K562 (cell line): ENCODE measurements around the gene TUT1. TPM values are rescaled to one million over a fixed set of nuclear protein-coding genes. Genes with fewer than 3 reads are reported as not detected.

ENCODE experiments used
- CC2D1A ChIP-seq: fragments of 450-650 bp; IDR thresholded peaks from 2 replicates; pipeline ENCODE4 v1.6.1; 2017; ENCODE audit warnings: mild to moderate bottlenecking
- CHD4 ChIP-seq: fragments of 200-600 bp; sonication (generic); IDR thresholded peaks from 3 replicates; pipeline ENCODE4 v1.6.1; 2012; ENCODE audit warnings: low read depth, mild to moderate bottlenecking, mixed read lengths, low read length, inconsistent platforms; ENCODE audit not compliant: insufficient read depth, insufficient replicate concordance, poor library complexity, severe bottlenecking
- EP300 ChIP-seq: IDR thresholded peaks from 2 replicates; pipeline ENCODE4 v1.6.1; 2012; ENCODE audit warnings: low read length, improper control_type of control experiment
- GABPB1 ChIP-seq: sonication (generic); formaldehyde crosslinking; IDR thresholded peaks from 2 replicates; pipeline ENCODE4 v1.8.0; 2022; ENCODE audit warnings: mild to moderate bottlenecking, missing genetic modification reagents
- HCFC1 ChIP-seq: IDR thresholded peaks from 2 replicates; pipeline ENCODE4 v1.6.1; 2012; ENCODE audit warnings: low read depth, low read length, improper control_type of control experiment
- MXI1 ChIP-seq: IDR thresholded peaks from 2 replicates; pipeline ENCODE4 v1.6.1; 2011; ENCODE audit warnings: low read depth, mild to moderate bottlenecking, improper control_type of control experiment, low read length
- NFIC ChIP-seq: fragments of 450-650 bp; IDR thresholded peaks from 2 replicates; pipeline ENCODE4 v1.6.1; 2017; ENCODE audit warnings: mild to moderate bottlenecking, inconsistent platforms
- NFYB ChIP-seq: IDR thresholded peaks from 2 replicates; pipeline ENCODE4 v1.6.1; 2011; ENCODE audit warnings: mild to moderate bottlenecking, moderate library complexity; ENCODE audit not compliant: insufficient read length; ENCODE audit errors: extremely low read depth
- NR2C2 ChIP-seq, 2 experiments: fragments of 200-800 bp in 1 of 2; sonication (Bioruptor generic) in 1 of 2; sonication (generic) in 1 of 2; formaldehyde crosslinking in 1 of 2; IDR thresholded peaks; 2 replicates each; pipeline versions ENCODE4 v1.6.1 to v1.8.0; 2016 to 2022; ENCODE audit warnings: mild to moderate bottlenecking in 1 of 2, missing compliant biosample characterization in 1 of 2, missing genetic modification characterization in 1 of 2, missing genetic modification reagents in 1 of 2
- PML ChIP-seq: IDR thresholded peaks from 2 replicates; pipeline ENCODE4 v1.6.1; 2012; ENCODE audit warnings: low read length, inconsistent platforms
- RB1 ChIP-seq: fragments of 450-650 bp; IDR thresholded peaks from 2 replicates; pipeline ENCODE4 v1.6.1; 2017; ENCODE audit warnings: low read depth, mild to moderate bottlenecking
- RBFOX2 ChIP-seq: fragments of 200-400 bp; formaldehyde crosslinking; IDR thresholded peaks from 2 replicates; pipeline ENCODE4 v1.6.1; 2017; ENCODE audit warnings: low read depth, mild to moderate bottlenecking, low read length, moderate library complexity
- RNF2 ChIP-seq: sonication (generic); IDR thresholded peaks from 2 replicates; pipeline ENCODE4 v1.6.1; 2016
- ZFP1 ChIP-seq: fragments of 450-650 bp; formaldehyde crosslinking; IDR thresholded peaks from 2 replicates; pipeline ENCODE4 v1.4.0; 2020; ENCODE audit warnings: mild to moderate bottlenecking, mixed read lengths
- polyA plus RNA-seq, 8 experiments: library from polyadenylated mRNA; depleted of rRNA in 4 of 8; stranded (reverse) in 5 of 8; unstranded in 3 of 8; fragments of >200 nt; fragmentation: Nextera tagmentation in 2 of 8; fragmentation: Illumina TruSeq in 1 of 8; extraction: Ambion mirVana in 2 of 8; extraction: Trizol in 1 of 8; gene quantifications; 2 replicates each; pipeline versions ENCODE4 v1.2.1 to v1.2.3, GENCODE V29; 2011 to 2014; ENCODE audit warnings: inconsistent platforms in 1 of 8, missing spikeins in 1 of 8
- total RNA-seq, 7 experiments: library from RNA; depleted of rRNA in 6 of 7; stranded (reverse); fragments of >200 nt in 6 of 7; fragmentation: Illumina TruSeq in 2 of 7; extraction: Trizol in 2 of 7; gene quantifications; 2 replicates each; pipeline versions ENCODE4 v1.2.1 to v1.2.3, GENCODE V29; 2011 to 2021; ENCODE audit warnings: low replicate concordance in 1 of 7
- TF ChIP-seq, protein P1 (sequence below), 2 experiments: IDR thresholded peaks; 2 replicates each; pipeline ENCODE4 v1.6.1; 2012; ENCODE audit warnings: improper control_type of control experiment in 2 of 2, low read depth in 2 of 2, low read length in 2 of 2, borderline replicate concordance in 1 of 2
- TF ChIP-seq, protein P2 (sequence below): sonication (generic); formaldehyde crosslinking; IDR thresholded peaks from 2 replicates; pipeline ENCODE4 v1.8.0; 2022; ENCODE audit warnings: mild to moderate bottlenecking, missing genetic modification reagents
- TF ChIP-seq, protein P3 (sequence below): fragments of 450-650 bp; formaldehyde crosslinking; IDR thresholded peaks from 2 replicates; pipeline ENCODE4 v1.4.0; 2022; ENCODE audit warnings: missing genetic modification characterization
- TF ChIP-seq, protein P4 (sequence below): sonication (generic); formaldehyde crosslinking; IDR thresholded peaks from 2 replicates; pipeline ENCODE4 v1.8.1; 2023; ENCODE audit warnings: mild to moderate bottlenecking, missing genetic modification reagents
- TF ChIP-seq, protein P5 (sequence below): fragments of 250-450 bp; sonication (Bioruptor Pico); IDR thresholded peaks from 2 replicates; pipeline ENCODE4 v1.5.0; 2021

The TUT1 gene
- total and polyA plus RNA-seq, 9 of the 15 experiments (the other 6 are each of a cell fraction or from before 2014, with no cell fraction given), result 0.66 to 44.3 (median 15.7) TPM

DNA sequence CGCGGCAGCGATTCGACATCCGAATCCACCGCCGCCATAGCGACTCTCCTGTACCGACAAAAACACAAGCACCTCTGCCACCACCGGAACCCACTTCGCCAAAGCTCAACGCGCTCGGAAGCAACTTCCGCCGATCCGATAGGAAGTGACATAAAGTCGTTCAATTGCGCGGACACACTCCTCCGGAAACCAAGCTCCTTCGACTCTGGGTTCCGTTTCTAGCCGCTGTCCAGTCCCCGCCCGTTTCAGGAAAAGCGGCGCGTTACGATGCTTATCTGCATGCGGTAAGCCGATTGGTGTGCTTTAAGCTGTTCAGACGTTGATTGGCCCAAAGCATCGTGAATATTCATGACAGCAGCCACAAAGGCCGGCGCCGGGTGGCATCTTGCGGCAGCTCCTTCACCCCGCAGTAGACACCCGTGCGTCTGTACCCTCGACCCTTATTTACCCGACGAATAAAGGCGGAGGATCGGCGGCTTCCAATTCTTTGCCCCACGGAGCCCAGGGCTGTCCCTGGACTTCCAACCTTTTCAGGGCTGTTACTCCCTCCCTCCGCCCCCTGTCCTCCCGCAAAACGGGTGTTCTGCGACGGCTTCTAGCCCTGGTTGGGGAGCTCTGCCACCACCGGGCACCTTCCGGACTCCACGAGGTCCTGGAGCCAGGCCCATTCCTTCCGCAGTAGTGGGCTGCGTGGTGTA lies at the start of gene TUT1 (continued):
- TF ChIP-seq, protein P1, sequence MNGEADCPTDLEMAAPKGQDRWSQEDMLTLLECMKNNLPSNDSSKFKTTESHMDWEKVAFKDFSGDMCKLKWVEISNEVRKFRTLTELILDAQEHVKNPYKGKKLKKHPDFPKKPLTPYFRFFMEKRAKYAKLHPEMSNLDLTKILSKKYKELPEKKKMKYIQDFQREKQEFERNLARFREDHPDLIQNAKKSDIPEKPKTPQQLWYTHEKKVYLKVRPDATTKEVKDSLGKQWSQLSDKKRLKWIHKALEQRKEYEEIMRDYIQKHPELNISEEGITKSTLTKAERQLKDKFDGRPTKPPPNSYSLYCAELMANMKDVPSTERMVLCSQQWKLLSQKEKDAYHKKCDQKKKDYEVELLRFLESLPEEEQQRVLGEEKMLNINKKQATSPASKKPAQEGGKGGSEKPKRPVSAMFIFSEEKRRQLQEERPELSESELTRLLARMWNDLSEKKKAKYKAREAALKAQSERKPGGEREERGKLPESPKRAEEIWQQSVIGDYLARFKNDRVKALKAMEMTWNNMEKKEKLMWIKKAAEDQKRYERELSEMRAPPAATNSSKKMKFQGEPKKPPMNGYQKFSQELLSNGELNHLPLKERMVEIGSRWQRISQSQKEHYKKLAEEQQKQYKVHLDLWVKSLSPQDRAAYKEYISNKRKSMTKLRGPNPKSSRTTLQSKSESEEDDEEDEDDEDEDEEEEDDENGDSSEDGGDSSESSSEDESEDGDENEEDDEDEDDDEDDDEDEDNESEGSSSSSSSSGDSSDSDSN (IDR thresholded peaks at IDR 0.05; ENCODE audit: borderline replicate concordance in 1 of 2, low read depth in 2 of 2, low read length in 2 of 2), result 0 out of 4 replicates have a peak, but pooled peaks of 1 of the 2 experiments have one; percentile 47
- TF ChIP-seq, protein P2, sequence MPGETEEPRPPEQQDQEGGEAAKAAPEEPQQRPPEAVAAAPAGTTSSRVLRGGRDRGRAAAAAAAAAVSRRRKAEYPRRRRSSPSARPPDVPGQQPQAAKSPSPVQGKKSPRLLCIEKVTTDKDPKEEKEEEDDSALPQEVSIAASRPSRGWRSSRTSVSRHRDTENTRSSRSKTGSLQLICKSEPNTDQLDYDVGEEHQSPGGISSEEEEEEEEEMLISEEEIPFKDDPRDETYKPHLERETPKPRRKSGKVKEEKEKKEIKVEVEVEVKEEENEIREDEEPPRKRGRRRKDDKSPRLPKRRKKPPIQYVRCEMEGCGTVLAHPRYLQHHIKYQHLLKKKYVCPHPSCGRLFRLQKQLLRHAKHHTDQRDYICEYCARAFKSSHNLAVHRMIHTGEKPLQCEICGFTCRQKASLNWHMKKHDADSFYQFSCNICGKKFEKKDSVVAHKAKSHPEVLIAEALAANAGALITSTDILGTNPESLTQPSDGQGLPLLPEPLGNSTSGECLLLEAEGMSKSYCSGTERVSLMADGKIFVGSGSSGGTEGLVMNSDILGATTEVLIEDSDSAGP (CRISPR knock-in tag), result no peak
- TF ChIP-seq RBFOX2, result peak; percentile 94
- TF ChIP-seq, protein P3, sequence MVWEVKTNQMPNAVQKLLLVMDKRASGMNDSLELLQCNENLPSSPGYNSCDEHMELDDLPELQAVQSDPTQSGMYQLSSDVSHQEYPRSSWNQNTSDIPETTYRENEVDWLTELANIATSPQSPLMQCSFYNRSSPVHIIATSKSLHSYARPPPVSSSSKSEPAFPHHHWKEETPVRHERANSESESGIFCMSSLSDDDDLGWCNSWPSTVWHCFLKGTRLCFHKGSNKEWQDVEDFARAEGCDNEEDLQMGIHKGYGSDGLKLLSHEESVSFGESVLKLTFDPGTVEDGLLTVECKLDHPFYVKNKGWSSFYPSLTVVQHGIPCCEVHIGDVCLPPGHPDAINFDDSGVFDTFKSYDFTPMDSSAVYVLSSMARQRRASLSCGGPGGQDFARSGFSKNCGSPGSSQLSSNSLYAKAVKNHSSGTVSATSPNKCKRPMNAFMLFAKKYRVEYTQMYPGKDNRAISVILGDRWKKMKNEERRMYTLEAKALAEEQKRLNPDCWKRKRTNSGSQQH (CRISPR knock-in tag), result no peak
- peak; percentile 94 for TF ChIP-seq RB1
- TF ChIP-seq, protein P4, sequence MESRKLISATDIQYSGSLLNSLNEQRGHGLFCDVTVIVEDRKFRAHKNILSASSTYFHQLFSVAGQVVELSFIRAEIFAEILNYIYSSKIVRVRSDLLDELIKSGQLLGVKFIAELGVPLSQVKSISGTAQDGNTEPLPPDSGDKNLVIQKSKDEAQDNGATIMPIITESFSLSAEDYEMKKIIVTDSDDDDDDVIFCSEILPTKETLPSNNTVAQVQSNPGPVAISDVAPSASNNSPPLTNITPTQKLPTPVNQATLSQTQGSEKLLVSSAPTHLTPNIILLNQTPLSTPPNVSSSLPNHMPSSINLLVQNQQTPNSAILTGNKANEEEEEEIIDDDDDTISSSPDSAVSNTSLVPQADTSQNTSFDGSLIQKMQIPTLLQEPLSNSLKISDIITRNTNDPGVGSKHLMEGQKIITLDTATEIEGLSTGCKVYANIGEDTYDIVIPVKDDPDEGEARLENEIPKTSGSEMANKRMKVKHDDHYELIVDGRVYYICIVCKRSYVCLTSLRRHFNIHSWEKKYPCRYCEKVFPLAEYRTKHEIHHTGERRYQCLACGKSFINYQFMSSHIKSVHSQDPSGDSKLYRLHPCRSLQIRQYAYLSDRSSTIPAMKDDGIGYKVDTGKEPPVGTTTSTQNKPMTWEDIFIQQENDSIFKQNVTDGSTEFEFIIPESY (CRISPR knock-in tag), result peak; percentile 82
- peak; percentile 91 for TF ChIP-seq HCFC1
- TF ChIP-seq CHD4, result no peak
- TF ChIP-seq CC2D1A, result peak; percentile 34; the same call in 1 of the 2 replicates
- peak; percentile 99 for TF ChIP-seq GABPB1 (CRISPR knock-in tag)
- peak; percentile 62 for TF ChIP-seq NFIC
- TF ChIP-seq PML, result peak; percentile 93
- peak; percentile 70; the same call in 1 of the 2 replicates for TF ChIP-seq NR2C2 (CRISPR knock-in tag; IDR thresholded peaks at IDR 0.05)
- TF ChIP-seq NR2C2 (tag; IDR thresholded peaks at IDR 0.05), result peak; percentile 82
- peak; percentile 79 for TF ChIP-seq EP300
- TF ChIP-seq MXI1, result peak; percentile 70
- TF ChIP-seq ZFP1, result no peak
- peak; percentile 73 for TF ChIP-seq NFYB
- TF ChIP-seq, protein P5, sequence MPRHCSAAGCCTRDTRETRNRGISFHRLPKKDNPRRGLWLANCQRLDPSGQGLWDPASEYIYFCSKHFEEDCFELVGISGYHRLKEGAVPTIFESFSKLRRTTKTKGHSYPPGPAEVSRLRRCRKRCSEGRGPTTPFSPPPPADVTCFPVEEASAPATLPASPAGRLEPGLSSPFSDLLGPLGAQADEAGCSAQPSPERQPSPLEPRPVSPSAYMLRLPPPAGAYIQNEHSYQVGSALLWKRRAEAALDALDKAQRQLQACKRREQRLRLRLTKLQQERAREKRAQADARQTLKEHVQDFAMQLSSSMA (CRISPR knock-in tag), result 0 out of 2 replicates have a peak, but pooled peaks have one; percentile 19
- peak; percentile 85 for TF ChIP-seq RNF2
